T-helper 17 cell (primary cell): ENCODE results near the gene NMNAT1. TPM values are rescaled to one million over a fixed set of nuclear protein-coding genes. Genes with fewer than 3 reads are reported as not detected.
"Not testable (repeated sequence)": the region's sequence is repeated elsewhere in the genome, so short reads cannot be mapped to it uniquely, and the experiment has no call there.

ENCODE experiments used
- ATAC-seq: fragments of 150-1000 bp; cut with Tn5 transposase; 2 replicates; pipeline ENCODE4 v1.10.0; 2021; ENCODE audit warnings: mild to moderate bottlenecking, moderate library complexity
- DNase-seq, 3 donors: peaks; one replicate each; pipeline versions ENCODE4 v3.0.0 to v3.0.0-alpha.2; 2020 to 2021
- H3K9me3 ChIP-seq: one replicate; pipeline ENCODE4 v1.7.0; 2013; ENCODE audit warnings: low read length, mild to moderate bottlenecking; ENCODE audit not compliant: control insufficient read depth, poor library complexity, severe bottlenecking
- H3K27ac Mint-ChIP-seq: one replicate; pipeline ENCODE4 v1.8.0; 2022; ENCODE audit warnings: mild to moderate bottlenecking, moderate library complexity, mixed read lengths
- H3K27me3 Mint-ChIP-seq: one replicate; pipeline ENCODE4 v1.8.0; 2022; ENCODE audit warnings: mixed read lengths
- H3K36me3 Mint-ChIP-seq: one replicate; pipeline ENCODE4 v1.8.0; 2022; ENCODE audit warnings: low read depth, mixed read lengths
- H3K4me1 Mint-ChIP-seq: one replicate; pipeline ENCODE4 v1.8.0; 2022; ENCODE audit warnings: mild to moderate bottlenecking, mixed read lengths
- H3K4me3 Mint-ChIP-seq: one replicate; pipeline ENCODE4 v1.8.0; 2022; ENCODE audit warnings: mild to moderate bottlenecking, moderate library complexity, mixed read lengths
- total RNA-seq, 4 donors: library from RNA in 2 of 4; stranded (reverse) in 2 of 4; gene quantifications; one replicate each; pipeline ENCODE4 v1.2.3 and lab custom pipeline; 2022 to 2026

The NMNAT1 gene
- total RNA-seq, 2 donors from 2014 or later, result 2.4 to 2.9 TPM

DNA sequence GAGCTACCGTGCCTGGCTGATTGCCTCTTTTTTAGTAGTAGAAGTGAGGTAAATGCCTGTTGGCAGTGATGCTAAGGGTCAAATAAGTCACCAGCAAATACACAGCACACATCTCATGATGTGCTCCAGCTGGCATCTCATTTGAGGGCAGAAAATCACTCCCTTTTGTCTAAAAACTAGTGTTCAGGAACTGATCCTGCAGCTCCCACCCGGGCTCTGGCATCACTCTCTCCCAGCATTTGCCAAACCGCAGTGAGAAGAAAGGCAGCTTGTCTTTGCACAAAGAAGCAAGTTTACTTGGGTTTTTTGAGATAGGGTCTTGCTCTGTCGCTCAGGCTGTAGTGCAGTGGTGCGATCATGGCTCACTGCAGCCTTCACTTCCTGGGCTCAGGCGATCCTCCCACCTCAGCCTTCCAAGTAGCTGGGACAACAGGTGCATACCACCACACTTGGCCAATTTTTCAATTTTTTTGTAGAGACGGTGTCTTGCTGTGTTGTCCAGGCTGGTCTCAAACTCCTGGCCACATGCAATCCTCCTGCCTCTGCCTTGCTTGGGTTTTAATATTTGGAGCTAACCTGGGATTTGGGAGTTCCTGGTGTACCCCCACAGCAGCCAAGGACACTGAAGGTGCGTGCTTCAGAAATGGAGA, 57.9 kb downstream of the NMNAT1 start:
- Mint-ChIP-seq H3K4me3 (no peak overlapping the region), H3K36me3 (peaks cover 2% of the 10 kb centered on the region), H3K27ac (no peak overlapping the region), H3K27me3 (peaks cover 42% of the 10 kb centered on the region), H3K4me1 (peaks cover 5% of the 10 kb centered on the region)
- H3K9me3 ChIP-seq, result no peaks in the 10 kb centered on the region
- DNase-seq, result no peak
- no peak for ATAC-seq

DNA sequence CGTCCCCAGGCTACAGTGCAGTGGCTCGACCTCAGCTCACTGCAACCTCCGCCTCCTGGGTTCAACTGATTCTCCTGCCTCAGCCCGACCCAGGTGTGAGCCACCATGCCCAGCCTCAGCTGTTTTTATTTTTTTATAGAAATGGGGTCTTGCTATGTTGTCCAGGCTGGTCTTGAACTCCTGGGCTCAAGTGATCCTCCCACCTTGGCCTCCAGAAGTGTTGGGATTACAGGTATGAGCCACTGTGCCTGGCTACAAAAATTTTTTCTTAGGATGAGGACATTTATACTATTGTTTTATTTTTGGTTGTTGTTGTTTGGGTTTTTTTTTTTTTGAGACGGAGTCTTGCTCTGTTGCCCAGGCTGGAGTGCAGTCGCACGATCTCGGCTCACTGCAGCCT, 62.0 kb downstream of the NMNAT1 start:
- not testable (repeated sequence) for ATAC-seq, H3K4me1 Mint-ChIP-seq

DNA sequence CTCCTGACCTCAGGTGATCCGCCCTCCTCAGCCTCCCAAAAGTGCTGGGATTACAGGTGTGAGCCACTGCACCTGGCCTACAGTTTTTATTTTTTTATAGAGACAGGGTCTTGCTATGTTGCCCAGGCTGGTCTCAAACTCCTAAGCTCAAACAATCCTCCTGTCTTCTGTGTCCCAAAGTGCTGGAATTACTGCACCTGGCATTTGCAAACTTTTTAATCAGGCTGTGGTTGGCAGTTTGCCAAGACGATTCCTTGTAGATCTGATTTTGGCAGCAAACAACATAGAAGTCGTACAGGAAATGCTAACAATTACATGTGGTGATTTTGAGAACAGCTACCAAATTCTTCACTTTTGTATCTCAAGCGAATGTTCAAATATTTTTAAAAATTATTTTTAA, 63.9 kb downstream of the NMNAT1 start:
- no peaks in the 10 kb centered on the region for H3K4me1 Mint-ChIP-seq
- no peak for DNase-seq
- H3K27ac Mint-ChIP-seq, result no peak overlapping the region
- no peak overlapping the region for H3K4me3 Mint-ChIP-seq
- peaks cover 15% of the 10 kb centered on the region for H3K27me3 Mint-ChIP-seq
- no peak for ATAC-seq
- no peaks in the 10 kb centered on the region for H3K36me3 Mint-ChIP-seq
- H3K9me3 ChIP-seq, result no peaks in the 10 kb centered on the region

More for the DNA sequence above, 62.0 kb downstream of the NMNAT1 start:
- H3K27ac Mint-ChIP-seq, H3K36me3 Mint-ChIP-seq, H3K9me3 ChIP-seq, H3K4me3 Mint-ChIP-seq, DNase-seq: not testable (repeated sequence)
- H3K27me3 Mint-ChIP-seq, result peaks cover 22% of the 10 kb centered on the region

DNA sequence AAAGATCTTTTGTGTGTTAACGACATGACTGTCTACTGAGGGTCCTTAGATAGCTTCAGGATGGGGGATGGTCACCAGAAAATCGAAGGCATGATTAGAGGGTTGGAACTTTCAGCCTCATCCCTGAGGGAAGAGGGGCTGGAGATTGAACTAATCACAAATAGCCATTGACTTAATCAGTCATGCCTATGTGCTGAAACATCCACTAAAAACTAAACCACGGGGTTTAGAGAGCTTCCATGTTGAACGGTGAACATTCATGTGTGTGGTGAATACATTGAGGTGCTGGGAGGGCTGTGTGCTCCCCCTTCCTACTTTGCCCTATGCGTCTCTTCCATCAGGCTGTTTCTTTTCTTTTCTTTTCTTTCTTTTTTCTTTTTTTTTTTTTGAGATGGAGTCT, 70.7 kb downstream of the NMNAT1 start:
- H3K9me3 ChIP-seq, result no peaks in the 10 kb centered on the region
- Mint-ChIP-seq H3K4me1 (no peaks in the 10 kb centered on the region), H3K27ac (no peak overlapping the region), H3K27me3 (peaks cover 6% of the 10 kb centered on the region), H3K36me3 (no peaks in the 10 kb centered on the region), H3K4me3 (no peak overlapping the region)
- DNase-seq, result no peak
- no peak for ATAC-seq

DNA sequence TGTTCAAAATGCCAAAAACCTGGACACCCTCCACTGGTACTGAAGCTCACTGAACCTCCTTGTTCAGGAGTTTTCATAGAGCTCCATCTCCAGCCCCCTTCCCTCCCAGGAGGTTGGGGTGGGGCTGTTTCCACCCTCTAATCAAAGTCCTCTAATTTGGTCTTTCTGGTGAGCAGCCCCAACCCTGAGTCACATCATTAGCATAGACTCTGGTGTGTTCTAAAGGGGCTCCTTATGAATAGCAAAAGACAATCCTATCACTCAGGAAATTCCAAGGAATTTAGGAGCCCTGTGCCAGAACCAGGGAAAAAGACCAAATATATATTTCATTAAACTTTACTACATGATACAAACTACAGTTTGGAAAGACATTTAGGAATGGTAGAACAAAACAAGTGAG, 76.3 kb downstream of the NMNAT1 start:
- no peak for DNase-seq
- no peak for ATAC-seq
- Mint-ChIP-seq H3K27ac (no peak overlapping the region), H3K4me3 (no peak overlapping the region), H3K27me3 (peaks cover 6% of the 10 kb centered on the region), H3K36me3 (peaks cover 2% of the 10 kb centered on the region), H3K4me1 (no peaks in the 10 kb centered on the region)
- H3K9me3 ChIP-seq, result no peaks in the 10 kb centered on the region

DNA sequence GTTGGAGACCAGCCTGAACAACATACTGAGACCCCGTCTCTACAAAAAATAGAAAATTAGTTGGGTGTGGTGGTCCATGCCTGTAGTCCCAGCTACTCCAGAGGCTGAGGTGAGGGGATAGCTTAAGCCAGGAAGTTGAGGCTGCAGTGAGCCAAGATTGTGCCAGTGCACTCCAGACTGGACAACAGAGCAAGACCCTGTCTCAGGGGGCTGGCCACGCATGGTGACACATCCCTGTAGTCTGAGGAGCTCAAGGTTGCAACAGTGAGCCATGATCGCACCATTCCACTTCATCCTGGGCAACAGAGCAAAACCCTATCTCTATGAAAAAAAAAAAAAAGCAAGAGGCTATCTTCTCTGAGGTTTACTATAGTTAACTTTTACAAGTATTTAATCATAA, 76.8 kb downstream of the NMNAT1 start:
- ATAC-seq (no peak), DNase-seq (no peak)
- peaks cover 6% of the 10 kb centered on the region for H3K27me3 Mint-ChIP-seq
- no peak overlapping the region for H3K27ac Mint-ChIP-seq
- no peak overlapping the region for H3K4me3 Mint-ChIP-seq
- no peaks in the 10 kb centered on the region for H3K9me3 ChIP-seq
- H3K36me3 Mint-ChIP-seq, result peaks cover 2% of the 10 kb centered on the region
- H3K4me1 Mint-ChIP-seq, result no peaks in the 10 kb centered on the region

DNA sequence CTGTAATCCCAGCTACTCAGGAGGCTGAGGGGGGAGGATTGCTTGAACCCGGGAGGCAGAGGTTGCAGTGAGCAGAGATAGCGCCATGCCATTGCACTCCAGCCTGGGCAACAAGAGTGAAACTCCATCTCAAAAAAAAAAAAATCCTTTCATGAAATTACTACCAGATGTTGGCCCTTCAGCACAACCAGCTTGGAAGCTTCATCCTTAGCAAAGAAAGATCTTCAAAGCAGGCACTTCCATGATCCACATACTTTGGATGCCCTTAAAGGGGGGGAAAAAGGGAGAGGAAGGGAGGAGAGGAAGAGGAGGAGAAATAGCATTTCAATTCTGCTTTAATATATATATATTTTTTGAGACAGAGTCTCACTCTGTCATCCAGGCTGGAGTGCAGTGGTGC, 77.4 kb downstream of the NMNAT1 start:
- H3K27ac Mint-ChIP-seq, DNase-seq, H3K4me3 Mint-ChIP-seq, H3K9me3 ChIP-seq, H3K36me3 Mint-ChIP-seq, ATAC-seq, H3K27me3 Mint-ChIP-seq, H3K4me1 Mint-ChIP-seq: not testable (repeated sequence)

DNA sequence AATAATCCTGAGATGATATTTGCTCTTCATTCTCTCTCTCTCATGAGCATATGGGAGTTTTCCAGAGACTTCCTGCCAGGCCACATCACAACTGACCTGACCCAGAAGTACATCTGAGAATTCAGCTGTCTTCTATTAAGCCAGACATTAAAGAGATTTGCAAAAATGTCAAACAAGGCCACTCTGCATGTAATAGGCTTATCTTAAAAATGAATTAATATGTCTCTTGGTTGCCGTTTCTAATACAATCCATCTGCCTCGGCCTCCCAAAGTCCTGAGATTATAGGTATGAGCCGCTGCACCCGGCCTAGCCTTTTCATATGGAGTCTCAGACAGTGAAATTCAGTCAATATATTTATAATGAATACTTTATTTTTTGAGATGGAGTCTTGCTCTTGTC, 78.7 kb downstream of the NMNAT1 start:
- not testable (repeated sequence) for H3K9me3 ChIP-seq, ATAC-seq, DNase-seq, H3K27me3 Mint-ChIP-seq, H3K4me3 Mint-ChIP-seq, H3K27ac Mint-ChIP-seq, H3K36me3 Mint-ChIP-seq, H3K4me1 Mint-ChIP-seq

DNA sequence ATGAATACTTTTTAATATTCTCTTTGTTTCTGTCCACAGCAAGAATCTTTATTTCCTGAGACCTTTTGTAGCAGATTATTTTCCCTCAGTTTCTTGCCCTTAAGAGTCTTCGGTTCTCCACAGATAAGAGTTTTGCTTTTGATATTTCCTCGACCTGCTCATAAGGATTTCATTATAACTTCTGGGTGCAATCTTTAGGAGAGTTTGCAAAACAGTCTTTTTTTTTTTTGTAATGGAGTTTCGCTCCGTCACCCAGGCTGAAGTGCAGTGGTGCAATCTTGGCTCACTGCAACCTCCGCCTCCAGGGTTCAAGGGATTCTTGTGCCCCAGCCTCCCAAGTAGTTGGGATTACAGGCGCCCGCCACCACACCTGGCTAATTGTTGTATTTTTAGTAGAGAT, 79.4 kb downstream of the NMNAT1 start:
- no peaks in the 10 kb centered on the region for H3K27me3 Mint-ChIP-seq
- DNase-seq (no peak), ATAC-seq (no peak)
- H3K4me1 Mint-ChIP-seq, result no peaks in the 10 kb centered on the region
- H3K4me3 Mint-ChIP-seq, result no peak overlapping the region
- H3K9me3 ChIP-seq, result no peaks in the 10 kb centered on the region
- H3K27ac Mint-ChIP-seq, result no peak overlapping the region
- peaks cover 2% of the 10 kb centered on the region for H3K36me3 Mint-ChIP-seq

DNA sequence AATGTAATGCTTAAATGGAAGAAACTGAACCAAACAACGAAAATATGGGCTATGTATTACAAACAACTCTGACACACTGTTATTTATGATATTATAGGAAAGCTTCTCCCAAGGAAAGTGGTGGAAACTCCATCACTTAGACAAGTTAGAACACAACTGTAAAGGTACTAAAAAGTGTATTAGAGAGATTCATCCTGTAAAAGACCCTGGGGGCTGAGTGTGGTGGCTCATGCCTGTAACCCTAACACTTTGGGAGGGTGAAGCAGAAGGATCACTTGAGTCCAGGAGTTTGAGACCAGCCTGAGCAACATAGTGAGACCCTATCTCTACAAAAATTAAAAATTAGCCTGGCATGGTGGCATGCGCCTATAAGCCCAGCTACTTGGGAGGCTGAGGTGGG, 82.1 kb downstream of the NMNAT1 start:
- Mint-ChIP-seq H3K27me3 (no peaks in the 10 kb centered on the region), H3K36me3 (peaks cover 2% of the 10 kb centered on the region), H3K4me1 (no peaks in the 10 kb centered on the region), H3K4me3 (no peak overlapping the region), H3K27ac (no peak overlapping the region)
- ATAC-seq, result no peak
- no peaks in the 10 kb centered on the region for H3K9me3 ChIP-seq
- DNase-seq, result no peak

DNA sequence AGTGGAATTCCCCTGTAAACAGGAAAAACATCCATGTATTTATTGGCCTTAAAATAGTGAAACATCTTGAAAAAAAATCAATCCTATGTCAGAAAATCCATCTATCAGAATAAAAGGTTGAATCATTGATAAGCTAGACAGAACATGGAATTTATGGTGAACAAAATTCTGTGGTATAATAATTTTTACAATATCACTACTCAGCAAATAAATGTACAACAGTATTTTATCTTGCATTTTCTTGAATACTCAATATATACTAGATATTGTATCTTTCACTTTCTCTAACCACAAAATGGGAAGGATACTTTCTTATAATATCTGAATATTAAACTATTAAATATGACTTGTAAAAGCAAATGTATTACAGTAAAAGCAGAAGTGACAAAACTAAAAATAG, 83.8 kb downstream of the NMNAT1 start:
- peaks cover 2% of the 10 kb centered on the region for H3K36me3 Mint-ChIP-seq
- H3K27ac Mint-ChIP-seq, result no peak overlapping the region
- H3K9me3 ChIP-seq, result no peaks in the 10 kb centered on the region
- H3K4me1 Mint-ChIP-seq, result no peaks in the 10 kb centered on the region
- H3K4me3 Mint-ChIP-seq, result no peak overlapping the region
- DNase-seq, result no peak
- H3K27me3 Mint-ChIP-seq, result no peaks in the 10 kb centered on the region
- ATAC-seq, result no peak

DNA sequence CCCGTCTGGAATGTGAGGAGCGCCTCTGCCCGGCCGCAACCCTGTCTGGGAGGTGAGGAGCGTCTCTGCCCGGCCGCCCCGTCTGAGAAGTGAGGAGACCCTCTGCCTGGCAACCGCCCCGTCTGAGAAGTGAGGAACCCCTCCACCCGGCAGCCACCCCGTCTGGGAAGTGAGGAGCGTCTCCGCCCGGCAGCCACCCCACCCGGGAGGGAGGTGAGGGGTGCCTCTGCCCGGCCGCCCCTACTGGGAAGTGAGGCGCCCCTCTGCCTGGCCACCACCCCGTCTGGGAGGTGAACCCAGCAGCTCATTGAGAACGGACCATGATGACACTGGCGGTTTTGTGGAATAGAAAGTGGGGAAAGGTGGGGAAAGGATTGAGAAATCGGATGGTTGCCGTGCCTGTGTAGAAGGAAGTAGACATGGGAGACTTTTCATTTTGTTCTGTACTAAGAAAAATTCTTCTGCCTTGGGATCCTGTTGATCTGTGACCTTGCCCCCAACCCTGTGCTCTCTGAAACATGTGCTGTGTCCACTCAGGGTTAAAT, 85.8 kb downstream of the NMNAT1 start:
- H3K4me3 Mint-ChIP-seq, H3K27me3 Mint-ChIP-seq, H3K27ac Mint-ChIP-seq, H3K9me3 ChIP-seq, H3K36me3 Mint-ChIP-seq, DNase-seq, ATAC-seq: not testable (repeated sequence)
- H3K4me1 Mint-ChIP-seq, result peaks cover 11% of the 10 kb centered on the region

DNA sequence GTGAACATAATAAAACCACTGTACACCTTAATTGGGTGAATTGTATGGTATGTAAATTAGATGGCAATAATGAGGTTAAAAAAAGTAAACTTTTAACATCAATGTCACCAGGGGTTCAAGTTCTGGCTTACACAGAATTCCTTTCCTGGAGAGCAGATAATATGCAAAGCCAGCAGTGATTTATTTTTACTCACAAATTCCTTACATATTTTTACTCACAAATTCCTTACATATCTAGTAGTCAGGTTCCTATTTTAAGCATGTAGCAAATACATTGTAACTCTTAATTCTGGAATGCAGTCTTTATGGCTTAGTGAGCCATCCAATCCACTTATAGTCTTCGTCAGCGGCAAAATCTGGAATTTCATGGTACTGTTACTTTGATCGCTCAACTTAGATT, 88.2 kb downstream of the NMNAT1 start:
- Mint-ChIP-seq H3K4me1 (peaks cover 19% of the 10 kb centered on the region), H3K4me3 (no peak overlapping the region), H3K27me3 (no peaks in the 10 kb centered on the region), H3K27ac (no peak overlapping the region), H3K36me3 (no peaks in the 10 kb centered on the region)
- ATAC-seq, result no peak
- no peak for DNase-seq
- H3K9me3 ChIP-seq, result no peaks in the 10 kb centered on the region

DNA sequence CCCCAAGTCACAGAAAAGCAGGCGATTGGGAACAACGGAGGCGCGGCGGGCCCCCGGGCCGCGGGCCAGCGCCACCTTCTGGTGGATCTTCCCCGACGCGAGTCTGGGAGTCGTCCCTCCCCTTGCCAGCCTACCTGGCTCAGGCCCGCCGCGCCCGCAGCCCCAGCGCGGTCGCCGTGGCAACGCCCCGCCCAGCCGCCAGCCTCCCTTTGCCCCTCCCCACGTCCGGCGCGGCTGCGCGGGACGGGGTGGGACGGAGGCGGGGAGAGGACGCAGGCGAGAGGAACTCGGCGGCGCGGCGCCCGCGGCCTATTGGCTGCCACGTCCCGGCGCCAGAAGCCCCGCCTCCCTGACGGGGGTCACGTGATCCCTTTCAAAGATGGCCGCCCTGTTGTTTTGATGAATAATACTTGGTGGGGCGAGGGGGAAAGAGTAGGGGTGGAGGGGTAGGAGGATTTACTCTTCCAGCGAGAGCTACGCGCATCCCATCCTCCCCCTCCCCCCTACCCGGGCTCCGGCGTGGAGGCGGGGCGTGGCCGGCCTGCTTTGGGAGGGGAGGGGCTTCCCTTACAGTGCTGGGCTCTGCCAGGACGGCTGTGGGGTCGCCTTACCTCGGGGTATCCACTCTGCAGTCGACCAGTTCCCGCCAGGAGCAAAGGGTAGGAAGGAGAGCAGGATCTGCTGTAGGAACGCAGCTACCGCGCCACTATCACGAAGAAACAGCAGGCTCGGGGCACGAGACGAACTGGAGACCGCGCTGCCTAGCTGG, 89.5 kb downstream of the NMNAT1 start, which contains the start of gene UBE4B:
UBE4B (plus strand) TSS at position 369 of the 769 bp plus-strand sequence. CDS start 713 bp downstream, outside the sequence.
- peak; percentile 94 for ATAC-seq
- Mint-ChIP-seq H3K4me1 (peaks cover 19% of the 10 kb centered on the region), H3K27me3 (no peaks in the 10 kb centered on the region), H3K27ac (peak within 1 kb of the TSS; percentile 93), H3K4me3 (peak within 1 kb of the TSS; percentile 96), H3K36me3 (no peaks in the 10 kb centered on the region)
- DNase-seq, result peak; percentile 99 to 100 (median 99)
- no peaks in the 10 kb centered on the region for H3K9me3 ChIP-seq
